HG02852 (cell line): ENCODE measurements around the gene ZNF83.
"Not testable (repeated sequence)": the region's sequence is repeated elsewhere in the genome, so short reads cannot be mapped to it uniquely, and the experiment has no call there.

Source experiments
- ATAC-seq: cut with Tn5 transposase; IDR thresholded peaks from one replicate; pipeline ENCODE4 v1.9.1; 2021; ENCODE audit warnings: mild to moderate bottlenecking, moderate library complexity; ENCODE audit not compliant: unreplicated experiment

ZNF83 gene

DNA sequence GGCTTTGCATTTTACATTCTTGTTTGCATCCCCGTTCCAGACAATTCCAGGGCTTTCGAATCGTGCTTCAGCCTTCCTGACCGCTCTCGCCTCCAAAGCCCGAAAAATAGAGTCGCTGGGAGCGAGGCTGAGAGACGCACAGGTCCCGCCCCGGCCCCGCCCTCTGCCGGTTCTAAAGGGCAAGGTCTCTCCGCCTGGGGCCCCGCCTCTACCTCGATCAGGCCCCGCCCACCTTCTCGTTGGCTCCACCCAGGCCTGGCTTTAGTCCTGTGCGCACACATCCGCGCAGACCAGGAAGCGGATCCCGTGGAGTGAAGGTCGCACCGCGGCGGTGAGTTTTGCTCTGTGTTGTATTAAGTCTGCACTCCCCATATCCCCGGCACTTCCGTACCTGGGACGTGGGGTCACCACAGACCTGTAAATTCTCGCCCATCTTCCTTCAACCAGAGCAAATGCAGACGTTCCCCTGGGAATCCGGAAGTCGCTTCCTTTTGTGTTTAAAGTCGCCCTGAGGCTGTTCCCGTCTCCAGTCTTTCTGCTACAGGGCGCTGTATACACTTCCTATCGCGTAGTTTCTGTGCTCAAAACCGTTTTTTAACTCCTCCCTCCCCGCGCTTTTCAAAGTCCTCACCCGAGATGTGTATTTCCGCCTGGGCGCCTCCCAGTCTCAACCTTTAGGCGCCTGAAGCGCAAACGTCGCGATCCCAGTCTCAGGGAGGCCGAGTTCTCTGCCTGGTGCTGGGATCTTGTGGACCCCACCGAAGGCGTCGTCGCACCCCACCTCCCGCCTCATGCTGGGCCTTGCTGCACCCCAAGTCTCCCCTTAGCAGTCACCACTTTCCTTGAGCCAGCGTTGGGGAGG is 67.9 kb downstream of the ZNF83 start, which contains the start of gene ZNF701:
TSS of gene ZNF701 (plus strand) at position 288 of the 862 bp plus-strand sequence. CDS start 3,861 bp downstream, outside the sequence.
- ATAC-seq, result peak; percentile 97

- not testable (repeated sequence) for ATAC-seq
Measured at GRCh38 chr19:52569638-52569999, 68.5 kb downstream of the ZNF83 start.

GRCh38 chr19:52567921-52568320 is 70.2 kb downstream of the ZNF83 start:
- ATAC-seq, result no peak

- no peak for ATAC-seq
Measured at GRCh38 chr19:52566588-52566987, 71.6 kb downstream of the ZNF83 start.

GRCh38 chr19:52566121-52566520 is 72.0 kb downstream of the ZNF83 start:
- no peak for ATAC-seq
